Measurements from ENCODE around the gene TKTL1.
"Not testable (repeated sequence)": the region's sequence is repeated elsewhere in the genome, so short reads cannot be mapped to it uniquely, and the experiment has no call there.

TKTL1 gene

GRCh38 chrX:154329294-154329693 is 33.7 kb downstream of the TKTL1 start:
- H3K27ac ChIP-seq = no peak overlapping the region
- no peak for TF ChIP-seq ZFX (IDR thresholded peaks at IDR 0.05)
- no peak for TF ChIP-seq CTCF (conservative IDR thresholded peaks at IDR 0.05)

DNA sequence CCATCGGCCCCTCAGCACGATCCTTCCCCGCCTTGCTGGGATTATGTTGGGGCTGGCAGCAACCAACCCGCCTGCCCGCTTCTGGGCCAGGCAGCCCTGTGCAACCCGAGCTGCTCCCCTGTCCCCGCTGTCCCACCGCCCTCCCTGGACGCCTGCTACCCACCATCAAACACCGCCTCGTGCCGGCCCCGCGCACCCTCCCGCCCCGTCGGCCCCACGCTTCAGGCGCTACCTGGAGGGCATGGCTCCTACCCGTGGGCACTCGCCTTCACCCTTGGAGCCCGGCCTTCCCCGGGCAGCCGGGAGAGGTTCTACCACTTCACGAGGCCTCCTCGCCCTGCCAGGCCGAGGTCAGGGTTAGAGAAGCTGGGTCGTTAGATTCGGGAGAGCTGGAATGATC is 37.0 kb downstream of the TKTL1 start:
- TF ChIP-seq ZFX (IDR thresholded peaks at IDR 0.05) = no peak
- TF ChIP-seq CTCF (conservative IDR thresholded peaks at IDR 0.05) = no peak
- H3K27ac ChIP-seq = no peak overlapping the region

DNA sequence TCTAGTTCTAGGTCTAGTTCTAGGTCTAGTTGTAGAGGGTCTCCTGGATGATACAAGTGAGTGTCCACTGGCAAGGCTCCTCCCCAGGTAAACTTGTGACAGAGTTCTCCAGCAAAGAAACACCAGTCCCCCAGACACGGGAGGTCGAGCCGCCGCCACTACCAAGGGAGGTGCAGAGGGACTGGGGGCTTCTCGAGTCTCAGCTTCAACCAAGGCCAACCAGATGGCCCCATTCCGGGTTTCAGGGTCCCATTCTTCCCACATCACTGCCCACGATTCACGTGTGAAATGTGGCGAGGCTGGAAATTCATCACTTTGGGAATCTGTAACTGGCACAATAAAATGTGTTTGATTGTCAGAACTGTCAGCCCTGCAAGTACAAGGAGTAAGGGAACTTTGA is 37.5 kb downstream of the TKTL1 start:
- H3K27ac ChIP-seq = no peak overlapping the region
- TF ChIP-seq CTCF (conservative IDR thresholded peaks at IDR 0.05) = no peak
- TF ChIP-seq ZFX (IDR thresholded peaks at IDR 0.05) = no peak

DNA sequence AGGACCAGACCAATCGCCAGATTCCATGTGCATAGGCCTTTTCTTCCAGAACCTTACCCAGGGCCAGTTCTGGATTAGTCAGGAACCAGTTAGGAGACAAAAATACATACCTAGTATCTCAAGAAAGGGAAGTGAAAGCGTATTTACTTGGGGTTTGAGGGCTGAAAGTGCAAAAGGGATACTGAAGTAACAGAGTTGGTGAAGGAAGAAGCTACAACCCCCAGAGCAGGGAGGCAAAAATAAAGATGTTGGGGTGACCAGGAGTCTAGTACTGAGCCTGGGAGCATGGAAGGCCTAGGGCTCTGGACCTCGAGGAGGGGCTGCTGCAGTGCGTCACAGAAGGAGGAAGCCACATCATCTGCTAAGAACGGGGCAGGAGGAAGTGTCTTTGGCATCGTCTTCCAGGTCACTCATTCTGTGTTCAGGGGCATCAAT is 38.3 kb downstream of the TKTL1 start:
- H3K27ac ChIP-seq = no peak overlapping the region

GRCh38 chrX:154334496-154334895 is 38.9 kb downstream of the TKTL1 start:
- no peak overlapping the region for H3K27ac ChIP-seq

More for the DNA sequence above, 38.3 kb downstream of the TKTL1 start:
- TF ChIP-seq ZFX (IDR thresholded peaks at IDR 0.05) (no peak), CTCF (conservative IDR thresholded peaks at IDR 0.05) (no peak)

DNA sequence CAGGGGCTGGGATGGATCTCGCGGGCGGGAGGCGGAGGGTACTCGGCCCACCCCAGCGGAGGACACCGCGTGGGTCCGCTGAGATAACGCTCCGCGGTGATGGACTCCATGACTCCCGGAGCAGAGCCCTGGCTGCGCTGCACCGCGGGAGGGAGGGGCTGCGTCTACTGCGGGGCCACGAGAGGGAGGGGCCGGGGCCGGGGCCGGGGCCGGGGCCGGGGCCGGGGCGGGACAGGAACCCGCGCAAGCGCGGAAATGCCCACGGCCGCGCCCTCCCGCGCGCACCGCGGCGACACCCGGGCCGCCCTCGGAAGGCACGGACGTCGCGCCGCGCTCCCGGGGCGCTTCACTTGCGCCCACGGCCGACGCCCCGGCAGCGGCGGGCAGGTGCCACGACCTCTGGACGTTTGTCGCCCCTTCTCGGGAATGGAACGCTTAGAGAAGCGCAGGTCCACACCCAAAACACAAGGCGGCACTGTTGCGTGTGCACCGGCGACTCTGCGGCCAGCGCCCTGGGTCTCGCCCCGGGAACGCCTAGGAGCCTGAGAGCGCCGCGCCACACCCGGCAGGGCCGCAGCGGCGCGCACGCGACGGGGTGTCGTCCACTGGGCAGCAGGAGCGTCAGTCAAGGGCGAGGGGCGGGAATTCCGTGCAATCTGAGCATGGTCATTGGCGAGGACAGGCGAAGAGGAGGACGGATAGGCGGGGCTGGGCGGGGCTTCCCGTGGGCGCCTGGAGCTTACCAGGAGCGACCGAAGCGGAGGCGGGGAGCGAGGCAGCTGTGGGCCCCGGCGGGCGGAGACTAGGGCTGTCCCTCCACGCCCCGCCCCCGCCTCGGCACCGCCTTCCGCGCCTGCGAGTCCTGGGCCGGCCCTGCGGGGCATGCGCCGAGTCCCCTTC is 46.1 kb downstream of the TKTL1 start:
- not testable (repeated sequence) for H3K27ac ChIP-seq

More at GRCh38 chrX:154334496-154334895, 38.9 kb downstream of the TKTL1 start:
- TF ChIP-seq ZFX (IDR thresholded peaks at IDR 0.05) = no peak
- TF ChIP-seq CTCF (conservative IDR thresholded peaks at IDR 0.05) = no peak

GRCh38 chrX:154343063-154343462 is 47.5 kb downstream of the TKTL1 start:
- not testable (repeated sequence) for H3K27ac ChIP-seq

DNA sequence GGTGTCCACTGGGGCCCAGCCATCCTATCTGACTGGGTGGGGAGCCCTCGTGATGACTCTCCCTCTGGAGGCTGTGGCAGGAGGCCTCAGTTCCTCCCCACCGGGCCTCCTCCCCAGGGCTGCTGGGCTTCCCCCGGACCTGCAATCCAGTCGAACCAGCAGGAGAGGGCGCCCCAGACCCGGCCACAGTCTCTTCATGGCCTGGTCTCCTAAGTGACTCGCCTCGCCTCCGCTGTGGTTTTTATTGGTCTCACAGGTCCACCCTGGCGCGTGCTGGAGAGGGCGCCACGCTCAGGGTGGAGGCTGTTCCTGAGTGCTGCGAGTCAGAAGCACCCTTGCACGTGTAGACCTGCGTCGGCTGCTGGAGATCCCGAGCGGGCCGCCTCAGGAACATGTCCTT is 48.0 kb downstream of the TKTL1 start:
- not testable (repeated sequence) for H3K27ac ChIP-seq

GRCh38 chrX:154348114-154348531 is 52.5 kb downstream of the TKTL1 start:
- no peak for TF ChIP-seq CTCF (conservative IDR thresholded peaks at IDR 0.05)
- TF ChIP-seq ZFX (IDR thresholded peaks at IDR 0.05) = no peak
- H3K27ac ChIP-seq = no peak overlapping the region
